Stimulated activated naive CD8-positive, alpha-beta T cell treated with anti-CD3 and anti-CD28 coated beads, Interleukin-15, amount 100 ng/mL, for 72 hours (primary cell): ENCODE data around the gene MUC5B.
"Not testable (repeated sequence)": the region's sequence is repeated elsewhere in the genome, so short reads cannot be mapped to it uniquely, and the experiment has no call there.

Source experiments
- ATAC-seq: fragments of 150-1000 bp; cut with Tn5 transposase; 2 replicates; pipeline ENCODE4 v1.10.0; 2021; ENCODE audit warnings: mild to moderate bottlenecking, moderate library complexity
- DNase-seq, 2 donors: peaks; one replicate each; pipeline ENCODE4 v3.0.0; 2021 to 2022
- H3K27ac Mint-ChIP-seq, 2 donors: one replicate each; pipeline ENCODE4 v1.8.0; 2022; ENCODE audit warnings: mild to moderate bottlenecking in 2 of 2, mixed read lengths in 2 of 2, moderate library complexity in 2 of 2
- H3K27me3 Mint-ChIP-seq: one replicate; pipeline ENCODE4 v1.8.0; 2022; ENCODE audit warnings: mixed read lengths
- H3K4me1 Mint-ChIP-seq: one replicate; pipeline ENCODE4 v1.8.0; 2022; ENCODE audit warnings: mild to moderate bottlenecking, mixed read lengths
- H3K4me3 Mint-ChIP-seq, 2 donors: one replicate each; pipeline ENCODE4 v1.8.0; 2022; ENCODE audit warnings: mild to moderate bottlenecking in 2 of 2, mixed read lengths in 2 of 2, moderate library complexity in 1 of 2
- H3K9me3 Mint-ChIP-seq, 2 donors: one replicate each; pipeline ENCODE4 v1.8.0; 2022; ENCODE audit warnings: mixed read lengths in 2 of 2

MUC5B gene

GRCh38 chr11:1254733-1255132, 31.9 kb downstream of the MUC5B start:
- Mint-ChIP-seq H3K4me3 (no peak overlapping the region), H3K9me3 (peaks cover 0 to 10% of the 10 kb centered on the region in 2 donors), H3K4me1 (no peaks in the 10 kb centered on the region), H3K27me3 (no peaks in the 10 kb centered on the region), H3K27ac (no peak overlapping the region)
- ATAC-seq, result no peak
- no peak for DNase-seq

DNA sequence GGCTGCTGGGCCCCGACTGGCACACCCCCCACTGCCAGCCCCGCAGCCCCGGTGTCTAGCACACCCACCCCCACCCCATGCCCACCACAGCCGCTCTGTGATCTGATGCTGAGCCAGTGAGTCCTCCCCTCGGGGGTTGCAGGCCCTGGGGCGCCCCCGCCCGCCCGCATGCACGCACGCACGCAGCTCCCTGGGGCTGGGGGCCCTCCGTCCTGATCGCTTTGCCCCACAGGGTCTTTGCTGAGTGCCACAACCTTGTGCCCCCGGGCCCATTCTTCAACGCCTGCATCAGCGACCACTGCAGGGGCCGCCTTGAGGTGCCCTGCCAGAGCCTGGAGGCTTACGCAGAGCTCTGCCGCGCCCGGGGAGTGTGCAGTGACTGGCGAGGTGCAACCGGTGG, 32.3 kb downstream of the MUC5B start:
- Mint-ChIP-seq H3K27ac (no peak overlapping the region), H3K4me1 (no peaks in the 10 kb centered on the region), H3K4me3 (no peak overlapping the region), H3K27me3 (no peaks in the 10 kb centered on the region), H3K9me3 (peaks cover 0 to 10% of the 10 kb centered on the region in 2 donors)
- ATAC-seq (peak; percentile 29), DNase-seq (no peak)

- Mint-ChIP-seq H3K9me3 (peaks cover 0 to under 1% of the 10 kb centered on the region in 2 donors), H3K27ac (peak overlapping the region in 1 of 2 donors; percentile 78), H3K4me1 (no peaks in the 10 kb centered on the region), H3K27me3 (no peaks in the 10 kb centered on the region), H3K4me3 (no peak overlapping the region)
- ATAC-seq (no peak), DNase-seq (no peak)
These were observed 33.6 kb downstream of the MUC5B start for GRCh38 chr11:1256257-1257045.

GRCh38 chr11:1257366-1257765, 34.5 kb downstream of the MUC5B start:
- peaks cover 6% of the 10 kb centered on the region for H3K4me1 Mint-ChIP-seq
- DNase-seq (no peak), ATAC-seq (no peak)
- no peaks in the 10 kb centered on the region for H3K27me3 Mint-ChIP-seq
- H3K27ac Mint-ChIP-seq, result no peak overlapping the region
- H3K4me3 Mint-ChIP-seq, result no peak overlapping the region
- H3K9me3 Mint-ChIP-seq, result no peaks in the 10 kb centered on the region

- Mint-ChIP-seq H3K4me3 (no peak overlapping the region), H3K9me3 (no peaks in the 10 kb centered on the region), H3K4me1 (peaks cover 12% of the 10 kb centered on the region), H3K27ac (no peak overlapping the region), H3K27me3 (no peaks in the 10 kb centered on the region)
- no peak for ATAC-seq
- DNase-seq, result no peak
These were observed 35.0 kb downstream of the MUC5B start for GRCh38 chr11:1257916-1258315.

GRCh38 chr11:1258401-1259075, 35.7 kb downstream of the MUC5B start:
- no peaks in the 10 kb centered on the region for H3K9me3 Mint-ChIP-seq
- H3K27ac Mint-ChIP-seq, result no peak overlapping the region
- H3K4me1 Mint-ChIP-seq, result peaks cover 18% of the 10 kb centered on the region
- H3K27me3 Mint-ChIP-seq, result no peaks in the 10 kb centered on the region
- DNase-seq (no peak), ATAC-seq (no peak)
- H3K4me3 Mint-ChIP-seq, result no peak overlapping the region

DNA sequence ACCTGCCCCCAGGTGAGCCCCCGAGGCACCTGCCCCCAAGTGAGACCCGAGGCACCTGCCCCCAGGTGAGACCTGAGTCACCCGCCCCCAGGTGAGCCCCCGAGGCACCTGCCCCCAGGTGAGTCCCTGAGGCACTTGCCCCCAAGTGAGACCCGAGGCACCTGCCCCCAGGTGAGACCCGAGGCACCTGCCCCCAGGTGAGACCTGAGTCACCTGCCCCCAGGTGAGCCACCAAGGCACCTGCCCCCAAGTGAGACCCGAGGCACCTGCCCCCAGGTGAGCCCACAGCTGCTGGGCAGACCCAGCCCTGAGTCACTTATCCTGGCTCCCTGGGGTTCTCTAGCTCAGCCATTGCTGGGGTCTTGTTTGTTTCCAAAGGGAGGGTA, 36.2 kb downstream of the MUC5B start:
- H3K27me3 Mint-ChIP-seq, result no peaks in the 10 kb centered on the region
- DNase-seq, result no peak
- H3K27ac Mint-ChIP-seq, result no peak overlapping the region
- H3K4me1 Mint-ChIP-seq, result peaks cover 20% of the 10 kb centered on the region
- no peak overlapping the region for H3K4me3 Mint-ChIP-seq
- no peak for ATAC-seq
- no peaks in the 10 kb centered on the region for H3K9me3 Mint-ChIP-seq

DNA sequence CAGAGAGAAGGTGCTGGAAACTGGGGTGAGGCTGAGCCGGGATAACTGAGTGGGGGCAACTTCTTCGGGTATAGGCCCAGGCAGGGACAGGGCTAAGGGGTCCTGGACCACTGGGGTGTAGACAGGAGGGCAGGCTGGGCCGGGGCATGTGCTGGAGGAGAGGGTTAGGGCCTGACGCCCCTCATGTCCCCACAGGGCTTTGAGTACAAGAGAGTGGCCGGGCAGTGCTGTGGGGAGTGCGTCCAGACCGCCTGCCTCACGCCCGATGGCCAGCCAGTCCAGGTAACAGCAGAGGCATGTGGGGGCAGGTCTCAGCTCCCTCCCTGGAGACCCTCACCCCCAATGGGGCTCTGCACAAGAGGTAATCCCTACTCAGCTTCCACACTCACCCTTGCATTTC, 36.7 kb downstream of the MUC5B start:
- H3K27me3 Mint-ChIP-seq, result no peaks in the 10 kb centered on the region
- DNase-seq, result no peak
- H3K9me3 Mint-ChIP-seq, result peaks cover 3 to 5% of the 10 kb centered on the region in 2 donors
- H3K4me1 Mint-ChIP-seq, result peaks cover 25% of the 10 kb centered on the region
- H3K4me3 Mint-ChIP-seq, result no peak overlapping the region
- H3K27ac Mint-ChIP-seq, result no peak overlapping the region
- no peak for ATAC-seq

GRCh38 chr11:1260023-1260501, 37.2 kb downstream of the MUC5B start:
- DNase-seq, result peak in 1 of 2 donors; percentile 21
- ATAC-seq, result no peak
- Mint-ChIP-seq H3K9me3 (peaks cover 8 to 10% of the 10 kb centered on the region in 2 donors), H3K4me1 (peaks cover 28% of the 10 kb centered on the region), H3K4me3 (no peak overlapping the region), H3K27me3 (no peaks in the 10 kb centered on the region), H3K27ac (no peak overlapping the region)

GRCh38 chr11:1260620-1261019, 37.8 kb downstream of the MUC5B start:
- H3K4me1 Mint-ChIP-seq, result peaks cover 28% of the 10 kb centered on the region
- H3K27me3 Mint-ChIP-seq, result no peaks in the 10 kb centered on the region
- H3K4me3 Mint-ChIP-seq, result no peak overlapping the region
- peaks cover 14 to 15% of the 10 kb centered on the region in 2 donors for H3K9me3 Mint-ChIP-seq
- ATAC-seq, result no peak
- DNase-seq, result no peak
- H3K27ac Mint-ChIP-seq, result no peak overlapping the region

DNA sequence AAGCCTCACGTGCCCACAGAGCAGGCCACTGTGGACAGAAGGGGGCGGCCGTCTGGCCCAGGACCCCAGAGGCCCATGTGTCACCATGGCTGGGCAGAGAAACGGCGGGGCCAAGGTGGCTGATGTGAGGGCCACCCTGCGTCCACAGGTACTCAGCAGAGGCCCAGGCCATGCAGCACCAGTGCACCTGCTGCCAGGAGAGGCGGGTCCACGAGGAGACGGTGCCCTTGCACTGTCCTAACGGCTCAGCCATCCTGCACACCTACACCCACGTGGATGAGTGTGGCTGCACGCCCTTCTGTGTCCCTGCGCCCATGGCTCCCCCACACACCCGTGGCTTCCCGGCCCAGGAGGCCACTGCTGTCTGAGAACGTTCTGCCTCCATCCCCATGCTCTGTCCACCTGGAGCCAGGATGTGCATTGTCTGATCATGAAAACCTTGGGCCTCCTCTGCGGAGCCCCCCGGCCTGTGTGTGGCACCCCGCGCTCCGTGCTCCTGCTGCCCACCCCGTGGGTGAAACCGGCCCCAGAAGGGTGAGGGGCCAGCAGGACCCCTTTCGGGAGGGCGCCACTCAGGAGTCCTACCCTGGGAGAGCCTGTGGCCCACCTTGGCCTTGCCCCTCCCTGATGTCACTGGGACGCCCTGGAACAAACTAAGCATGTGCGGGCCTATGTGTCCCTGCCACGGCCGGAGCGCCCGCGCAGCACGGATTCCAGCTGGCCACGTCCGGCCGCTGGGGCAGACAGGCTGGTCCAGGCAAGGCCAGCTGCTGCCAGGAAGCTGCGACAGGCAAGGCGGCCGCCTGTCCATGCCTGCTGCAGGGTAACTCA, 38.6 kb downstream of the MUC5B start:
- no peak for ATAC-seq
- peaks cover 14 to 15% of the 10 kb centered on the region in 2 donors for H3K9me3 Mint-ChIP-seq
- no peak for DNase-seq
- peak overlapping the region; percentile 84 to 95 for H3K4me3 Mint-ChIP-seq
- no peaks in the 10 kb centered on the region for H3K27me3 Mint-ChIP-seq
- peaks cover 28% of the 10 kb centered on the region for H3K4me1 Mint-ChIP-seq
- peak overlapping the region; percentile 93 to 94 for H3K27ac Mint-ChIP-seq

GRCh38 chr11:1262172-1263006, 39.5 kb downstream of the MUC5B start:
- H3K27ac Mint-ChIP-seq, result peak overlapping the region; percentile 93 to 94
- no peaks in the 10 kb centered on the region for H3K27me3 Mint-ChIP-seq
- peak overlapping the region; percentile 84 to 95 for H3K4me3 Mint-ChIP-seq
- peak; percentile 90 for ATAC-seq
- peak; percentile 69 to 91 for DNase-seq
- peaks cover 28% of the 10 kb centered on the region for H3K4me1 Mint-ChIP-seq
- peaks cover 14 to 19% of the 10 kb centered on the region in 2 donors for H3K9me3 Mint-ChIP-seq

DNA sequence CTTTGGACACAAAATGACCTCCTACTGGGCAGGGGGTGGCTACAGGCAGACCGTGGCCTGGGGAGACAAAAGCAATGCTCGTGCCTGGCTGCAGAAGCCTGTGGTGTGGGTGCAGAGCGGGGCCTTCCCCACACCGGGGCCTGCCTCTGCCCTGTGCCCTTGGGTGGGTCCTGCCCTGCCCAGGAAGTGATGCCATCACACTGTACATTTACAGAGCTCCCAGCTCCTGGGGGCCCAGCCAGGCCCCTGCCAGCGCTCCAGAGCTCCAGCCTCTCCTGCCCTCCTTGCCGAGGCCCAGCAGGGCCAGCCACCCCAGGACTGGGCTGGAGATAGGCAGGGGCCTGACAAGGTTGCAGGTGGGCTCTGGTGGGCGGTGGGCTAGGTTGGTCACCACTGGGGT, 40.1 kb downstream of the MUC5B start:
- ATAC-seq (peak; percentile 71), DNase-seq (peak; percentile 27 to 41)
- H3K4me1 Mint-ChIP-seq, result peaks cover 28% of the 10 kb centered on the region

GRCh38 chr11:1264444-1264843, 41.6 kb downstream of the MUC5B start:
- peaks cover 28% of the 10 kb centered on the region for H3K4me1 Mint-ChIP-seq
- H3K27me3 Mint-ChIP-seq, result not testable (repeated sequence)
- peak; percentile 19 for ATAC-seq
- H3K27ac Mint-ChIP-seq, result peak overlapping the region in 1 of 2 donors; percentile 94
- peak overlapping the region in 1 of 2 donors; percentile 14 for H3K4me3 Mint-ChIP-seq
- H3K9me3 Mint-ChIP-seq, result peaks cover 14 to 19% of the 10 kb centered on the region in 2 donors
- peak; percentile 42 to 55 for DNase-seq

More for the DNA sequence above, 40.1 kb downstream of the MUC5B start:
- Mint-ChIP-seq H3K27me3 (no peaks in the 10 kb centered on the region), H3K4me3 (peak overlapping the region; percentile 84 to 95), H3K27ac (peak overlapping the region in 1 of 2 donors; percentile 93), H3K9me3 (peaks cover 14 to 19% of the 10 kb centered on the region in 2 donors)

DNA sequence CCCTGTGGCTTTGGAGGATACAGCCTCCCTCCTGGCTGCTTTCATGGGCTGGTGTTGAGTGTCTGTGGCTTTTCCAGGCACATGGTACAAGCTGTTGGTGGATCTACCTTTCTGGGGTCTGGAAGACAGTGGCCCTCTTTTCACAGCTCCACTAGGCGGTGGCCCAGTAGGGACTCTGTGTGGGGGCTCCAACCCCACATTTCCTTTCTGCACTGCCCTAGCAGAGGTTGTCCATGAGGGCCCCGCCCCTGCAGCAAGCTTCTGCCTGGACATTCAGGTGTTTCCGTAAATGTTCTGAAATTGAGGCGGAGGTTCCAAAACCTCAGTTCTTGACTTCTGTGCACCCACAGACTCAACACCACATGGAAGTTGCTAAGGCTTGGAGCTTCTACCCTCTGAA, 42.6 kb downstream of the MUC5B start:
- DNase-seq, H3K4me3 Mint-ChIP-seq, H3K27me3 Mint-ChIP-seq, H3K27ac Mint-ChIP-seq, ATAC-seq: not testable (repeated sequence)
- peaks cover 14 to 19% of the 10 kb centered on the region in 2 donors for H3K9me3 Mint-ChIP-seq
- H3K4me1 Mint-ChIP-seq, result peaks cover 28% of the 10 kb centered on the region
